Smooth muscle cell (in vitro differentiated cells): ENCODE results near the gene ARPC1B. TPM values are rescaled to one million over a fixed set of nuclear protein-coding genes. Genes with fewer than 3 reads are reported as not detected.
A peak's percentile ranks its signal among the peaks of the same experiment; 100 is the strongest.

Experiments
- DNase-seq: peaks from one replicate; lab custom pipeline; 2025; ENCODE audit not compliant: unreplicated experiment; lab: John Stamatoyannopoulos, UW
- H2AFZ ChIP-seq: fragments of 200-600 bp; sonication (generic); 2 replicates; pipeline ENCODE4 v1.6.0; 2016; ENCODE audit warnings: antibody characterized with exemption, low read depth, mild to moderate bottlenecking
- H3F3A ChIP-seq: fragments of 200-600 bp; sonication (generic); 2 replicates; pipeline ENCODE4 v1.6.0; 2017; ENCODE audit warnings: antibody characterized with exemption, low read depth
- H3K27ac ChIP-seq: fragments of 200-600 bp; sonication (generic); 2 replicates; pipeline ENCODE4 v1.5.1; 2016; ENCODE audit warnings: low read depth, mild to moderate bottlenecking
- H3K27me3 ChIP-seq: fragments of 200-600 bp; sonication (generic); 2 replicates; pipeline ENCODE4 v1.6.1; 2016; ENCODE audit warnings: low read depth, mild to moderate bottlenecking
- H3K36me3 ChIP-seq: fragments of 200-600 bp; sonication (generic); 2 replicates; pipeline ENCODE4 v1.5.1; 2016; ENCODE audit warnings: low read depth
- H3K4me1 ChIP-seq: fragments of 200-600 bp; sonication (generic); 2 replicates; pipeline ENCODE4 v1.5.1; 2016; ENCODE audit warnings: low read depth
- H3K4me2 ChIP-seq: fragments of 200-600 bp; sonication (generic); 2 replicates; pipeline ENCODE4 v1.6.0; 2016; ENCODE audit warnings: mild to moderate bottlenecking
- H3K4me3 ChIP-seq: fragments of 200-600 bp; sonication (generic); 2 replicates; pipeline ENCODE4 v1.5.1; 2016; ENCODE audit warnings: mild to moderate bottlenecking
- H3K79me2 ChIP-seq: fragments of 200-600 bp; sonication (generic); 2 replicates; pipeline ENCODE4 v1.6.0; 2016; ENCODE audit warnings: low read depth, mild to moderate bottlenecking
- H3K9ac ChIP-seq: fragments of 200-600 bp; sonication (generic); 2 replicates; pipeline ENCODE4 v1.6.0; 2016; ENCODE audit warnings: low read depth
- H3K9me3 ChIP-seq: fragments of 200-600 bp; sonication (generic); replicated peaks from 2 replicates; pipeline ENCODE4 v1.5.1; 2016; ENCODE audit warnings: low read depth
- H4K20me1 ChIP-seq: fragments of 200-600 bp; sonication (generic); 2 replicates; pipeline ENCODE4 v1.6.0; 2016; ENCODE audit warnings: low read depth
- CTCF ChIP-seq: fragments of 200-600 bp; sonication (generic); IDR thresholded peaks from 2 replicates; pipeline ENCODE4 v1.5.1; 2017; ENCODE audit warnings: borderline replicate concordance, mild to moderate bottlenecking, antibody characterized with exemption; ENCODE audit not compliant: insufficient read depth, poor library complexity, severe bottlenecking
- WGBS: methylation state at CpG from one replicate; pipeline ENCODE4 v1.1.7; 2016; ENCODE audit warnings: low lambda C conversion rate; 5-methylcytosine and 5-hydroxymethylcytosine counted together
- polyA plus RNA-seq: library from polyadenylated mRNA; unstranded; fragments of >200 nt; fragmentation: Nextera tagmentation; extraction: Ambion mirVana; gene quantifications from 2 replicates; pipeline ENCODE4 v1.2.1, GENCODE V29; 2016
- total RNA-seq: library from RNA; depleted of rRNA; stranded (reverse); fragments of >200 nt; gene quantifications from 2 replicates; pipeline ENCODE4 v1.2.3, GENCODE V29; 2014

ARPC1B gene
- total and polyA plus RNA-seq, 2 experiments from 2014 or later, result 105 to 225 TPM

DNA sequence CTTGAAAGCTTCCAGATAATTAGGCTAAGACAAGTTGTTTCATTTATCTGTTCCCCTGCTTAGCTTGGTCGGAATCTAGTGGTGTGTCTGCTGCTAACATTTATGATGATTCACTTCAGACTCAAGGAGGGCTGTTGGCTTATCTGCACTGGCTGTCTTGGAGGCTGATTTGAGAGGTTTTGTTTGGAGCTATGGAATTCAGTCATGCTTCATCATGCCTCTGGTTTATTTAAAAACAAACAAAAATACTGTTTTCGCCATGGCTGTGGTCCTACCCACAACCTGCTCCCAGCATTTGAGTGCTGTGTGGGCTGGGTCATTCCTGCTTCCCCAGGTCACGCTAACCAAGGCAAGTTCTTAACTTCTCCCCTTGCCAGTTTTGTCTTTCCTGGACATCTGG is 11.7 kb upstream of the ARPC1B start:
- TF ChIP-seq CTCF, result no peak
- 31% methylated on average over 3 of the region's 3 CpGs for WGBS
- no peak for DNase-seq
- no peaks in the 10 kb centered on the region for H3K79me2 ChIP-seq
- peaks cover 11% of the 10 kb centered on the region for H4K20me1 ChIP-seq
- H2AFZ ChIP-seq, result no peak overlapping the region
- H3K9me3 ChIP-seq, result no peaks in the 10 kb centered on the region
- H3K4me1 ChIP-seq, result no peaks in the 10 kb centered on the region
- peaks cover 23% of the 10 kb centered on the region for H3F3A ChIP-seq
- peak overlapping the region; percentile 51 for H3K4me2 ChIP-seq
- no peak overlapping the region for H3K4me3 ChIP-seq
- no peaks in the 10 kb centered on the region for H3K27me3 ChIP-seq
- H3K9ac ChIP-seq, result peak overlapping the region; percentile 49
- peaks cover 12% of the 10 kb centered on the region for H3K36me3 ChIP-seq
- peak overlapping the region; percentile 88 for H3K27ac ChIP-seq

DNA sequence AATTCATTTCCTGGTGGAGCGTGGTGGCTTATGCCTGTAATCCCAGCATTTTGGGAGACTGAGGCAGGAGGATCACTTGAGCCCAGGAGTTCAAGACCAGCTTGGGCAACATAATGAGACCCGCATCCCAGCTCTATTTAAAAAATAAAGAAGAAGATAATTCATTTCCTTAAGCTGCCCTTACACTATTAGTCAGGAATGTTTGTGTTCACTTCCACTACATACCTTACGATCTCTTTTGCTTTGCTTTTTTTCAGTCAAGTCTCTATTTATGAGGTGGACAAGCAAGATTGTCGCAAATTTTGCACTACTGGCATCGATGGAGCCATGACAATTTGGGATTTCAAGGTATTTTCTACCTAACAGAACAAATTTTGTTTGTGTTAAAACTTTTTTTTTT is 11.2 kb upstream of the ARPC1B start:
- Histone ChIP-seq H4K20me1 (peaks cover 11% of the 10 kb centered on the region), H3K36me3 (peaks cover 12% of the 10 kb centered on the region), H3K9me3 (no peaks in the 10 kb centered on the region), H3K4me2 (peak overlapping the region; percentile 51), H3K4me3 (no peak overlapping the region), H2AFZ (no peak overlapping the region), H3F3A (peaks cover 23% of the 10 kb centered on the region), H3K79me2 (no peaks in the 10 kb centered on the region), H3K4me1 (no peaks in the 10 kb centered on the region), H3K9ac (peak overlapping the region; percentile 49), H3K27ac (peak overlapping the region; percentile 88), H3K27me3 (no peaks in the 10 kb centered on the region)
- DNase-seq, result no peak
- WGBS, result 76% methylated on average over 5 of the region's 5 CpGs
- TF ChIP-seq CTCF, result no peak

DNA sequence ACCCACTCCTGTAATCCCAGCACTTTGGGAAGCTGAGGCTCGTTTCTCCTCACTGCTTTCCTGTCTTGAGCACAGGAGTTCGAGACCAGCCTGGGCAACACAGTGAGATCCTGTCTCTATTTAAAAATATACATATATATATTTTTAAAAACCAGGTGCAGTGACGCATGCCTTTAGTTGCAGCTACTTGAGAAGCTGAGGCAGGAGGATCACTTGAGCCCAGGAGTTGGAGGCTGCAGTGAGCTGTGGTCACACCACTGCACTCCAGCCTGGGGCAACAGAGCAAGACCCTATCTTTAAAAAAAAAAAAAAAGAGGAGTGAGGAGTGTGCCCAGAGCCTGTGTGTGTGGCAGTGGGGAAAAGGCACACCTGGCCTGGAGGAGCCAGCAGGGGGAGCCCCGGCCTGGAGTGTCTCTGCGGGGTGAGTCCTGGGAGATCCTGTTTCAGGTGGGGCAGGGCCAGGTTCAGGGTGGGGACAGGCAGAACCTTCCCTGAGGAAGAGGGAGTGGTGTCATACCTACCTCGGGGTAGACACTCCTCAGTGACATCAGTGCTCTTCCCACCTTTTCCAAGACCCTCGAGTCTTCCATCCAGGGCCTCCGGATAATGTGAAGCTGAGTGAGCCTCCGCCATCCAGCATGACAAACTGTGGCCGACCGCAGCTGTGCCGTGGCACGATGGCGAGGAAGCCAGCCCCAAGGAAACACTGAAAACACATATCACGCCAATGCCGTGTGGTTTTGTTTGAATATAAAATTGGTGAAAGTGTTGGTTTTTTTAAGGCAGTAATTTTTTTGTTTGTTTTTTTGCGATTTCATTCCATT is 9.0 kb upstream of the ARPC1B start:
- H2AFZ ChIP-seq, result no peak overlapping the region
- peaks cover 23% of the 10 kb centered on the region for H3F3A ChIP-seq
- TF ChIP-seq CTCF, result peak; percentile 27
- no peak for DNase-seq
- WGBS, result 91% methylated on average over 17 of the region's 17 CpGs
- H3K79me2 ChIP-seq, result no peaks in the 10 kb centered on the region
- H4K20me1 ChIP-seq, result peaks cover 11% of the 10 kb centered on the region
- H3K4me1 ChIP-seq, result no peaks in the 10 kb centered on the region
- no peak overlapping the region for H3K4me2 ChIP-seq
- H3K4me3 ChIP-seq, result no peak overlapping the region
- no peaks in the 10 kb centered on the region for H3K27me3 ChIP-seq
- H3K9ac ChIP-seq, result no peak overlapping the region
- no peaks in the 10 kb centered on the region for H3K9me3 ChIP-seq
- no peak overlapping the region for H3K27ac ChIP-seq
- peaks cover 4% of the 10 kb centered on the region for H3K36me3 ChIP-seq

DNA sequence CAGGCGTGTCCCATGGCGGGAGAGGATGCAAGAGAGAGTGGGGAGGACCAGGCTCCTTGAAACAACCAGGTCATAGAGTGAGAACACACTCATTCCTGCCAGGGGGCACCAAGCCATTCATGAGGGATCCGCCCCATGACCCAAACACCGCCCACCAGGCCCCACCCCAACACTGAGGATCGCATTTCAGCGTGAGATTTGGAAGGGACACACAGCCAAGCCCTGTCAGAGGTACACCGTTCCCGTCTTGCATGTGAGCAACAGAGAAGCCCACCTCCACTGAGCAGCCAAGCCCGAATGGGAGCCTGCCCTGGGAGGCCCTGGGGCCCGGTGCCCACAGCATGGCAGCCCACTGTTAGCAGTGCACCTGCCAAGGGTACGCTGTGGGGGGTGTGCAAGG is 7.9 kb upstream of the ARPC1B start:
- Histone ChIP-seq H3K27ac (no peak overlapping the region), H3K36me3 (peaks cover 4% of the 10 kb centered on the region), H3K9ac (no peak overlapping the region), H3K4me2 (no peak overlapping the region), H4K20me1 (peaks cover 11% of the 10 kb centered on the region), H3F3A (peaks cover 17% of the 10 kb centered on the region), H3K79me2 (no peaks in the 10 kb centered on the region), H3K27me3 (no peaks in the 10 kb centered on the region), H3K4me1 (no peaks in the 10 kb centered on the region), H3K4me3 (no peak overlapping the region), H2AFZ (no peak overlapping the region), H3K9me3 (no peaks in the 10 kb centered on the region)
- no peak for TF ChIP-seq CTCF
- no peak for DNase-seq
- WGBS, result 93% methylated on average over 11 of the region's 11 CpGs
